ENCODE measurements around the gene CLCN5. TPM values are rescaled to one million over a fixed set of nuclear protein-coding genes. Genes with fewer than 3 reads are reported as not detected.

The CLCN5 gene
- total RNA-seq, 2 donors from 2014 or later = 6.3 to 9.6 TPM

- ATAC-seq (ENCODE audit: insufficient number of reproducible peaks, low FRiP score, low read depth) (no peak), DNase-seq (ENCODE audit: low spot score) (no peak)
- no peaks in the 10 kb centered on the region for H3K9me3 ChIP-seq
- no peak overlapping the region for H3K27ac ChIP-seq
- no peak overlapping the region for H3K4me3 ChIP-seq
- TF ChIP-seq CTCF (IDR thresholded peaks at IDR 0.05) = no peak
- no peaks in the 10 kb centered on the region for H3K36me3 ChIP-seq
- no peaks in the 10 kb centered on the region for H3K4me1 ChIP-seq (ENCODE audit: control insufficient read depth in 1 of 2, low read depth in 2 of 2)
- H3K27me3 ChIP-seq (replicated peaks; ENCODE audit: insufficient read depth) = no peaks in the 10 kb centered on the region
Observed at GRCh38 chrX:49932791-49933190, 10.4 kb downstream of the CLCN5 start.

- TF ChIP-seq CTCF (IDR thresholded peaks at IDR 0.05) = no peak
- ATAC-seq (ENCODE audit: insufficient number of reproducible peaks, low FRiP score, low read depth) = no peak
- H3K27ac ChIP-seq = no peak overlapping the region
Observed at GRCh38 chrX:49934148-49934547, 11.8 kb downstream of the CLCN5 start.

DNA sequence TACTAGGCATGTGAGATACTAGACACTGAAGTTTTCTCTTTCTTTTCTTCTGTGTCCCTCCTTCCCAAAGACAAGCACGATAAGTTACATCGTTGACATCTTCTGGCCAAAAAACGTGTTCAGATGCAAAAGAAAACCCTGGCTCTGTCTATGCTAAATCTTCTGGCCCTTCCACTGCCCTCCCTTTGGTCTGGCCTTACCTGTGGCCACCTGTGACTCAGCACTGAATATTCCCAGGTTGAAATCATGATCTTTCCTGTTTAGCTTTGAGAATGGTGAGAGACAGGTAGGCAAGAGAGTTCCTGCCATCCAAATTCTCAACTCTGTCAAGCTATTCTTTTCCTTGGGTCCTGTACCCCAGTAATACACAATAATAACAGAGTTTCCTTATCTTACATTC lies 12.3 kb downstream of the CLCN5 start:
- H3K27me3 ChIP-seq (replicated peaks; ENCODE audit: insufficient read depth) = no peaks in the 10 kb centered on the region
- H3K36me3 ChIP-seq = no peaks in the 10 kb centered on the region
- H3K27ac ChIP-seq = no peak overlapping the region
- H3K9me3 ChIP-seq = no peaks in the 10 kb centered on the region
- ATAC-seq (ENCODE audit: insufficient number of reproducible peaks, low FRiP score, low read depth) (no peak), DNase-seq (ENCODE audit: low spot score) (no peak)
- no peak for TF ChIP-seq CTCF (IDR thresholded peaks at IDR 0.05)
- no peak overlapping the region for H3K4me3 ChIP-seq
- H3K4me1 ChIP-seq (ENCODE audit: control insufficient read depth in 1 of 2, low read depth in 2 of 2) = no peaks in the 10 kb centered on the region

More at GRCh38 chrX:49934148-49934547, 11.8 kb downstream of the CLCN5 start:
- Histone ChIP-seq H3K27me3 (replicated peaks; ENCODE audit: insufficient read depth) (no peaks in the 10 kb centered on the region), H3K9me3 (no peaks in the 10 kb centered on the region), H3K4me3 (no peak overlapping the region), H3K4me1 (ENCODE audit: control insufficient read depth in 1 of 2, low read depth in 2 of 2) (no peaks in the 10 kb centered on the region), H3K36me3 (no peaks in the 10 kb centered on the region)
- DNase-seq (ENCODE audit: low spot score) = no peak

- H3K4me1 ChIP-seq (ENCODE audit: control insufficient read depth in 1 of 2, low read depth in 2 of 2) = no peaks in the 10 kb centered on the region
- no peaks in the 10 kb centered on the region for H3K27me3 ChIP-seq (replicated peaks; ENCODE audit: insufficient read depth)
- ATAC-seq (ENCODE audit: insufficient number of reproducible peaks, low FRiP score, low read depth) (no peak), DNase-seq (ENCODE audit: low spot score) (no peak)
- no peak overlapping the region for H3K4me3 ChIP-seq
- H3K36me3 ChIP-seq = no peaks in the 10 kb centered on the region
- no peak for TF ChIP-seq CTCF (IDR thresholded peaks at IDR 0.05)
- H3K9me3 ChIP-seq = no peaks in the 10 kb centered on the region
- H3K27ac ChIP-seq = no peak overlapping the region
Observed at GRCh38 chrX:49947781-49948180, 25.4 kb downstream of the CLCN5 start.

- no peaks in the 10 kb centered on the region for H3K9me3 ChIP-seq
- H3K4me1 ChIP-seq (ENCODE audit: control insufficient read depth in 1 of 2, low read depth in 2 of 2) = no peaks in the 10 kb centered on the region
- DNase-seq (ENCODE audit: low spot score) (no peak), ATAC-seq (ENCODE audit: insufficient number of reproducible peaks, low FRiP score, low read depth) (no peak)
- no peaks in the 10 kb centered on the region for H3K27me3 ChIP-seq (replicated peaks; ENCODE audit: insufficient read depth)
- no peak for TF ChIP-seq CTCF (IDR thresholded peaks at IDR 0.05)
- no peak overlapping the region for H3K27ac ChIP-seq
- no peaks in the 10 kb centered on the region for H3K36me3 ChIP-seq
- H3K4me3 ChIP-seq = no peak overlapping the region
Observed at GRCh38 chrX:49949961-49950360, 27.6 kb downstream of the CLCN5 start.

All from thoracic aorta (tissue), 2 donors.